Glutamatergic neuron (in vitro differentiated cells): Measurements from ENCODE around the gene MMAB. TPM values are rescaled to one million over a fixed set of nuclear protein-coding genes. Genes with fewer than 3 reads are reported as not detected.
A peak's percentile ranks its signal among the peaks of the same experiment; 100 is the strongest.

Experiments
- DNase-seq: peaks from one replicate; pipeline ENCODE4 v3.0.0; 2022
- H3K27ac Mint-ChIP-seq: one replicate; pipeline ENCODE4 v1.8.0; 2020; ENCODE audit warnings: mild to moderate bottlenecking, mixed read lengths, inconsistent platforms; ENCODE audit not compliant: unreplicated experiment
- H3K27me3 Mint-ChIP-seq: one replicate; pipeline ENCODE4 v1.8.0; 2020; ENCODE audit warnings: mild to moderate bottlenecking, moderate library complexity, mixed read lengths, inconsistent platforms; ENCODE audit not compliant: unreplicated experiment
- H3K36me3 Mint-ChIP-seq: one replicate; pipeline ENCODE4 v1.8.0; 2020; ENCODE audit warnings: mild to moderate bottlenecking, mixed read lengths, inconsistent platforms; ENCODE audit not compliant: unreplicated experiment
- H3K4me1 Mint-ChIP-seq: one replicate; pipeline ENCODE4 v1.8.0; 2020; ENCODE audit warnings: mild to moderate bottlenecking, low read depth, mixed read lengths, inconsistent platforms; ENCODE audit not compliant: unreplicated experiment
- H3K4me3 Mint-ChIP-seq: one replicate; pipeline ENCODE4 v1.8.0; 2020; ENCODE audit warnings: mild to moderate bottlenecking, mixed read lengths, inconsistent platforms; ENCODE audit not compliant: unreplicated experiment
- H3K9me3 Mint-ChIP-seq: one replicate; pipeline ENCODE4 v1.8.0; 2020; ENCODE audit warnings: mild to moderate bottlenecking, moderate library complexity, mixed read lengths, inconsistent platforms; ENCODE audit not compliant: unreplicated experiment
- total RNA-seq: library from RNA; stranded (reverse); fragmentation: NEBNext Ultra II Directional; extraction: Animal tissue kit (Norgen Biotek cat#: 25700); gene quantifications from one replicate; pipeline ENCODE4 v1.2.1, GENCODE V29; 2021; ENCODE audit not compliant: unreplicated experiment
- TF ChIP-seq, protein P1 (sequence below): fragments of 200-600 bp; sonication (generic); IDR thresholded peaks from one replicate; pipeline ENCODE4 v1.5.0; 2021; ENCODE audit not compliant: partially characterized antibody, unreplicated experiment

Gene MMAB
- total RNA-seq, 1 donor from 2014 or later = 28.7 TPM

DNA sequence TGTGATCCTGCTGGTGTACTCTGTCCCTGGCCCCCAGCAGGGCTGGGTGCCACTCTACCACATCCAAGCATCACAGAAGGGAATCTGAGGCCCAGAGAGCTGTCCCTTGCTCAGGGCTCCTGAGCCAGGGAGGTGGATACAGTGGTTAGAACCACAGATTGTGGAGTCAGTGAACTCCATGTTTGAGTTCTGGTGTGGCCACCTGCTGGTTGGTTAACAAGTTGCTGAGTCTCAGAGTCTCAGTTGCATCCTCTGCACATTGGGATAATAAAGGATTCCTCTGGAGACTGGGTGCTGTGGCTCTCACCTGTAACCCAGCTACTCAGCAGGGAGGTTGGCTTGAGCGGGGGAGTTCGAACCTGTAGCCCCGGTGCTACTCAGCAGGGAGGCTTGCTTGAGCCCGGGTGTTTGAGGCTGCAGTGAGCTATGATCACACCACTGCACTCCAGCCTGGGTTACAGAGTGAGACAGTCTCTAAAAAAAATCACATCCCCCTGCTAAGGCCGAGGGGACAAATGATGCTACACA, 39.7 kb upstream of the MMAB start:
- Mint-ChIP-seq H3K4me3 (no peak overlapping the region), H3K4me1 (peaks cover 6% of the 10 kb centered on the region), H3K27ac (no peak overlapping the region), H3K36me3 (no peaks in the 10 kb centered on the region), H3K9me3 (no peaks in the 10 kb centered on the region), H3K27me3 (no peaks in the 10 kb centered on the region)
- TF ChIP-seq, protein P1, sequence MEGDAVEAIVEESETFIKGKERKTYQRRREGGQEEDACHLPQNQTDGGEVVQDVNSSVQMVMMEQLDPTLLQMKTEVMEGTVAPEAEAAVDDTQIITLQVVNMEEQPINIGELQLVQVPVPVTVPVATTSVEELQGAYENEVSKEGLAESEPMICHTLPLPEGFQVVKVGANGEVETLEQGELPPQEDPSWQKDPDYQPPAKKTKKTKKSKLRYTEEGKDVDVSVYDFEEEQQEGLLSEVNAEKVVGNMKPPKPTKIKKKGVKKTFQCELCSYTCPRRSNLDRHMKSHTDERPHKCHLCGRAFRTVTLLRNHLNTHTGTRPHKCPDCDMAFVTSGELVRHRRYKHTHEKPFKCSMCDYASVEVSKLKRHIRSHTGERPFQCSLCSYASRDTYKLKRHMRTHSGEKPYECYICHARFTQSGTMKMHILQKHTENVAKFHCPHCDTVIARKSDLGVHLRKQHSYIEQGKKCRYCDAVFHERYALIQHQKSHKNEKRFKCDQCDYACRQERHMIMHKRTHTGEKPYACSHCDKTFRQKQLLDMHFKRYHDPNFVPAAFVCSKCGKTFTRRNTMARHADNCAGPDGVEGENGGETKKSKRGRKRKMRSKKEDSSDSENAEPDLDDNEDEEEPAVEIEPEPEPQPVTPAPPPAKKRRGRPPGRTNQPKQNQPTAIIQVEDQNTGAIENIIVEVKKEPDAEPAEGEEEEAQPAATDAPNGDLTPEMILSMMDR = peak; percentile 37
- no peak for DNase-seq

GRCh38 chr12:109612003-109612402, 38.7 kb upstream of the MMAB start:
- no peaks in the 10 kb centered on the region for H3K36me3 Mint-ChIP-seq
- H3K27me3 Mint-ChIP-seq = no peaks in the 10 kb centered on the region
- H3K9me3 Mint-ChIP-seq = no peaks in the 10 kb centered on the region
- DNase-seq = no peak
- no peak overlapping the region for H3K27ac Mint-ChIP-seq
- TF ChIP-seq, protein P1 = no peak
- H3K4me3 Mint-ChIP-seq = no peak overlapping the region
- H3K4me1 Mint-ChIP-seq = peaks cover 6% of the 10 kb centered on the region

- H3K4me3 Mint-ChIP-seq = no peak overlapping the region
- H3K4me1 Mint-ChIP-seq = peaks cover 8% of the 10 kb centered on the region
- no peak overlapping the region for H3K27ac Mint-ChIP-seq
- no peaks in the 10 kb centered on the region for H3K36me3 Mint-ChIP-seq
- H3K9me3 Mint-ChIP-seq = peaks cover 2% of the 10 kb centered on the region
- TF ChIP-seq, protein P1 = no peak
- H3K27me3 Mint-ChIP-seq = no peaks in the 10 kb centered on the region
- no peak for DNase-seq
Observed at GRCh38 chr12:109611223-109611622, 37.9 kb upstream of the MMAB start.

DNA sequence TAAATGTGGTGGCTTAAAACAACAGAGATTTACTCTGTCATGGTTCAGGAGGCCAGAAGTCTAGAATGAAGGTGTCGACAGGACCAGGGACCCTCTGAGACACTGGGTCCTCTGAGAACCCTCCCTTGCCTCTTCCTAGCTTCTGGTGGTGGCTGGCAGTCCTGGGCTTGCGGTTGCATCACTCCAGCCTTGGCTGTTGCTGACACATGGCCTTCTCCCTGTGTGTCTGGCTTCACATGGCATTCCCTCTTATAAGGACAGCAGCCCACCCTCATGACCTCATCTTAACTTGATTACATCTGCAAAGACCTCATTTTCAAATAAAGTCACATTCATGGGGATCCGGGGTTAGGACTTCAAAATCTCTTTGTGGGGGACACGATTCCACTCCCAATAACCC, 37.2 kb upstream of the MMAB start:
- DNase-seq = no peak
- Mint-ChIP-seq H3K36me3 (no peaks in the 10 kb centered on the region), H3K4me3 (no peak overlapping the region), H3K27me3 (no peaks in the 10 kb centered on the region), H3K9me3 (peaks cover 2% of the 10 kb centered on the region), H3K4me1 (peaks cover 11% of the 10 kb centered on the region), H3K27ac (no peak overlapping the region)
- TF ChIP-seq, protein P1 = no peak

- no peak overlapping the region for H3K27ac Mint-ChIP-seq
- no peaks in the 10 kb centered on the region for H3K36me3 Mint-ChIP-seq
- peaks cover 17% of the 10 kb centered on the region for H3K4me1 Mint-ChIP-seq
- H3K27me3 Mint-ChIP-seq = no peaks in the 10 kb centered on the region
- H3K4me3 Mint-ChIP-seq = no peak overlapping the region
- TF ChIP-seq, protein P1 = no peak
- peaks cover 6% of the 10 kb centered on the region for H3K9me3 Mint-ChIP-seq
- DNase-seq = no peak
Observed at GRCh38 chr12:109609342-109609741, 36.0 kb upstream of the MMAB start.
